ENCODE results near the gene LARP4B. TPM values are rescaled to one million over a fixed set of nuclear protein-coding genes. Genes with fewer than 3 reads are reported as not detected.

Gene LARP4B
- total and polyA plus RNA-seq, 2 experiments from 2014 or later = 18.3 to 52.3 TPM

DNA sequence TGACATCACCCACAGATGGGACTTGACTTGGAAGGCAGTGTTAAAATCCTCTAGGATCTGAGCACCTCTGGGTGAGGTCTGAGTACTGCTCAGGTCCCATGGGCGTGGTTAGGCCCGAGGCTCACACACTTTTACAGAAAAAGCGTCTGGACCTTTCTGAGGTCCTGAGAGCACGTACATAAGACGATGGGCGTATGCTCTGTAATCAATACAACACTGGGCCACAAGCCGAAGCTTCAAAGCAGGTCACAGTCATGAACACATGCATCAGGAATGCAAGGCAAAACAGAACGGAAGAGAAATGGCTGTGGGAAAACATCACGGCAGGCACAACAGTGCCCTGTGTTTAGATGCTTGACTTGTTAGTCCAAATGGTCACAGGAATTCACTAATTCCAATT is 112.2 kb downstream of the LARP4B start:
- Histone ChIP-seq H3K9me2 (ENCODE audit: insufficient read depth) (no peaks in the 10 kb centered on the region), H4K20me1 (replicated peaks; ENCODE audit: insufficient read depth) (peaks cover 19% of the 10 kb centered on the region; the same call in 1 of the 2 replicates), H3K27ac (ENCODE audit: low read depth) (no peak overlapping the region), H3K4me3 (no peak overlapping the region), H3K27me3 (ENCODE audit: insufficient read depth) (no peaks in the 10 kb centered on the region), H2AFZ (no peak overlapping the region), H3K79me2 (replicated peaks; ENCODE audit: insufficient read depth) (no peaks in the 10 kb centered on the region), H3K36me3 (ENCODE audit: insufficient read depth) (peaks cover 55% of the 10 kb centered on the region), H3F3A (replicated peaks; ENCODE audit: low read depth) (0 out of 2 replicates have a peak, but pooled peaks cover 3% of the 10 kb centered on the region), H3K4me1 (ENCODE audit: insufficient read depth) (no peaks in the 10 kb centered on the region), H3K4me2 (no peak overlapping the region)
- H3K27ac Mint-ChIP-seq = no peak overlapping the region
- H3K4me3 Mint-ChIP-seq = no peak overlapping the region
- H3K4me1 Mint-ChIP-seq = no peaks in the 10 kb centered on the region
- DNase-seq (ENCODE audit: low spot score) = no peak
- H3K36me3 Mint-ChIP-seq (ENCODE audit: low read depth) = peaks cover 78% of the 10 kb centered on the region
- peaks cover 6% of the 10 kb centered on the region for H3K27me3 Mint-ChIP-seq (ENCODE audit: insufficient read depth, low read depth, poor library complexity)
- TF ChIP-seq CREB1 (CRISPR knock-in tag; IDR thresholded peaks at IDR 0.05; ENCODE audit: low read depth) (no peak), JUNB (IDR thresholded peaks at IDR 0.05; ENCODE audit: unreplicated experiment) (no peak), STAT1 (IDR thresholded peaks at IDR 0.05; ENCODE audit: unreplicated experiment) (no peak), POLR2AphosphoS5 (IDR thresholded peaks at IDR 0.05; ENCODE audit: low read depth) (no peak), EZH2 (IDR thresholded peaks at IDR 0.05; ENCODE audit: low read depth, unreplicated experiment) (no peak), NANOG (IDR thresholded peaks at IDR 0.05; ENCODE audit: borderline replicate concordance) (no peak)
- TF ChIP-seq, protein P1, sequence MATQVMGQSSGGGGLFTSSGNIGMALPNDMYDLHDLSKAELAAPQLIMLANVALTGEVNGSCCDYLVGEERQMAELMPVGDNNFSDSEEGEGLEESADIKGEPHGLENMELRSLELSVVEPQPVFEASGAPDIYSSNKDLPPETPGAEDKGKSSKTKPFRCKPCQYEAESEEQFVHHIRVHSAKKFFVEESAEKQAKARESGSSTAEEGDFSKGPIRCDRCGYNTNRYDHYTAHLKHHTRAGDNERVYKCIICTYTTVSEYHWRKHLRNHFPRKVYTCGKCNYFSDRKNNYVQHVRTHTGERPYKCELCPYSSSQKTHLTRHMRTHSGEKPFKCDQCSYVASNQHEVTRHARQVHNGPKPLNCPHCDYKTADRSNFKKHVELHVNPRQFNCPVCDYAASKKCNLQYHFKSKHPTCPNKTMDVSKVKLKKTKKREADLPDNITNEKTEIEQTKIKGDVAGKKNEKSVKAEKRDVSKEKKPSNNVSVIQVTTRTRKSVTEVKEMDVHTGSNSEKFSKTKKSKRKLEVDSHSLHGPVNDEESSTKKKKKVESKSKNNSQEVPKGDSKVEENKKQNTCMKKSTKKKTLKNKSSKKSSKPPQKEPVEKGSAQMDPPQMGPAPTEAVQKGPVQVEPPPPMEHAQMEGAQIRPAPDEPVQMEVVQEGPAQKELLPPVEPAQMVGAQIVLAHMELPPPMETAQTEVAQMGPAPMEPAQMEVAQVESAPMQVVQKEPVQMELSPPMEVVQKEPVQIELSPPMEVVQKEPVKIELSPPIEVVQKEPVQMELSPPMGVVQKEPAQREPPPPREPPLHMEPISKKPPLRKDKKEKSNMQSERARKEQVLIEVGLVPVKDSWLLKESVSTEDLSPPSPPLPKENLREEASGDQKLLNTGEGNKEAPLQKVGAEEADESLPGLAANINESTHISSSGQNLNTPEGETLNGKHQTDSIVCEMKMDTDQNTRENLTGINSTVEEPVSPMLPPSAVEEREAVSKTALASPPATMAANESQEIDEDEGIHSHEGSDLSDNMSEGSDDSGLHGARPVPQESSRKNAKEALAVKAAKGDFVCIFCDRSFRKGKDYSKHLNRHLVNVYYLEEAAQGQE (IDR thresholded peaks at IDR 0.05; ENCODE audit: unreplicated experiment) = no peak
- H3K9me3 Mint-ChIP-seq = no peaks in the 10 kb centered on the region
- ATAC-seq = no peak

DNA sequence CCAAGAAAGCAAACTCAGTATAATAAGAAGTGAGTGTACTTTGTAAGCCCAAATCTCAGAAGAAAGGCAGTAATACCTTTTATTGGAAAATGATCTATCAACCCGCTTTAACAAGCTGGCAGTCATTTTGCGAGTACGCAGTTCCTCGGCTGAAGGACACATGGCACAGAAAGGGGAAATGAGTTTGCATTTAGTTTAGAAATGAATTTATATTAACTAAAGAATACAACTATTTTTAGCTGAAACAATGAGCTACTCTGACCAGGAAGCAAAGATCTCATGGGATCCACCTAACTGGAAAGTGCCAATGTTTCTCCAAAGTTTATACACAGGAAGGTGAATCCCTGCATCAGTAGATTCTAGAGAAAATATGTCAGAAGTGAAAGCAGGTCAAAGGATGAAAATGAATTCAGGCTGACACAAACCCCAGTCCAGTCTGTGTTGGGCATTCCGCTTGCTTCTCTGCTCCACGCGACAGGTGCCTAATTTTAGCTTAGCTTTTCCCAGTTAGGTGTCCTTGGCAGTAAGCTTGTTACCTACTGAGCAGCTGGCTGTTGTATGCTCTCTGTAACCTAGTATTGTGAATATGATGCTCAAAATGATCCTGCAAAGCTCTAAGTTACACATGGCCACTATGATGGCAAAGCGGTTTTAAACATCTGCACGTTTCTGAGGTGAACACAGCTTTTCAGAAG is 112.8 kb downstream of the LARP4B start:
- no peaks in the 10 kb centered on the region for H3K27me3 ChIP-seq (ENCODE audit: insufficient read depth)
- no peak overlapping the region for H3K4me3 ChIP-seq
- DNase-seq (ENCODE audit: low spot score) (no peak), ATAC-seq (no peak)
- no peaks in the 10 kb centered on the region for H3K4me1 ChIP-seq (ENCODE audit: insufficient read depth)
- peaks cover 54% of the 10 kb centered on the region for H3K36me3 ChIP-seq (ENCODE audit: insufficient read depth)
- Mint-ChIP-seq H3K4me1 (no peaks in the 10 kb centered on the region), H3K9me3 (no peaks in the 10 kb centered on the region), H3K4me3 (no peak overlapping the region), H3K27ac (no peak overlapping the region), H3K36me3 (ENCODE audit: low read depth) (peaks cover 75% of the 10 kb centered on the region), H3K27me3 (ENCODE audit: insufficient read depth, low read depth, poor library complexity) (peaks cover 6% of the 10 kb centered on the region)
- no peaks in the 10 kb centered on the region for H3K79me2 ChIP-seq (replicated peaks; ENCODE audit: insufficient read depth)
- no peak overlapping the region for H2AFZ ChIP-seq
- H4K20me1 ChIP-seq (replicated peaks; ENCODE audit: insufficient read depth) = peaks cover 19% of the 10 kb centered on the region; the same call in 1 of the 2 replicates
- 0 out of 2 replicates have a peak, but pooled peaks cover 3% of the 10 kb centered on the region for H3F3A ChIP-seq (replicated peaks; ENCODE audit: low read depth)
- H3K4me2 ChIP-seq = no peak overlapping the region
- H3K27ac ChIP-seq (ENCODE audit: low read depth) = no peak overlapping the region
- TF ChIP-seq EZH2phosphoT487 (IDR thresholded peaks at IDR 0.05; ENCODE audit: unreplicated experiment) = no peak
- no peaks in the 10 kb centered on the region for H3K9me2 ChIP-seq (ENCODE audit: insufficient read depth)
